GM21526 (cell line): ENCODE measurements around the gene KNG1.

Source experiments
- ATAC-seq: cut with Tn5 transposase; IDR thresholded peaks from one replicate; pipeline ENCODE4 v1.9.1; 2021; ENCODE audit warnings: moderate library complexity; ENCODE audit not compliant: unreplicated experiment, low FRiP score

Gene KNG1

GRCh38 chr3:186772281-186772694 lies 55.1 kb downstream of the KNG1 start:
- peak; percentile 25 for ATAC-seq

DNA sequence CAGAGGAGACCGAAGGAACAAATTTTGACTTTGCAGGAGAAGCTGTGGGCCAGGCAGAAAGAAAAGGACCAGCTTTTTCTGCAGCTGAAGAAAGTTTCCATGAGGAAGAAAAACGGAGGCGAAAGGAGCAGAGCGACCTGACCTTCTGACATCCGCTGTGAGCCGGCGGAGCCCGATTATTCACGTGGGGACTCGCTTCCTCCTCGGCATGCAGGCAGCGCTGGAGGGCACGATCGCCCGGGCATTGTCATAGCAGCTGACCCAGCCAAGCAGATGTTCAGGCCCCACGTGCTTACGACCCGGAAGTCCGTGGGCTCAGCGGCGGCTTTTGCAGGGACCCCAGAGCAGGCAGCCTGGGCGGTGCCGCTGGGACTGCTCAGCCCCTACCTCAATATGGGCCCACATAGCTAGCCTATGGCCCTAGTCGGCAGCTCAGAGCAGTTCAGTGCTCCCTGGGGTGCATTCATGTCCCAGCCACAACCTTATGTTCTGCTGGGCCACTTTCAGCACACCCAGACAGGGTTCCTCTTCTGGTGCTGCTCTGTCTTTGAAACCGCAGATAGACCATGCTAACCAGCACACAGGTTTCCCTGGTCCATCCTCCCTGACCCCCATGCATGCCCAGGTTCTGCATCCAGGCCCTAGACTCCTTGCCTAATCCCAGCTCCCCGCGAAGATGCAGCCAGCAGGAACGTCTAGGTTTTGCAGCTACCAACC lies 55.7 kb downstream of the KNG1 start:
- ATAC-seq: peak; percentile 89

GRCh38 chr3:186775999-186776398 lies 58.8 kb downstream of the KNG1 start:
- no peak for ATAC-seq

DNA sequence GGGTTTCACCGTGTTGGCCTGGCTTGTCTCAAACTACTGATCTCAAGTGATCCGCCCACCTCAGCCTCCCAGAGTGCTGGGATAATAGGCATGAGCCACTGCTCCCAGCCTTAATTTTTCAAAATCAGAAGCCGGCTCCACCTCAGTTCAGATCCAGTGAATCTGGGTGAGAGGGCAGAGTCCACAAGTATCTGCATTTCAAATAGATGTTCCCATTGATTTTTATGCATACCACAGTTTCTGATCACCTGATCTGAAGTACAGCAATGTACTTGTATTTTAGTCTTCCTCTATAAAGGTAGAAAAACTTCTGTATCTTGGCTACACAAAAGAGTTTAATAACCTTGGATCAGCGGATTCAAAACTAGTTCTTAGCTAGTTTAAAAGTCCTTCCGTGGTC lies 62.0 kb downstream of the KNG1 start:
- ATAC-seq: no peak

- no peak for ATAC-seq
These were observed 65.4 kb downstream of the KNG1 start for GRCh38 chr3:186782542-186783057.

DNA sequence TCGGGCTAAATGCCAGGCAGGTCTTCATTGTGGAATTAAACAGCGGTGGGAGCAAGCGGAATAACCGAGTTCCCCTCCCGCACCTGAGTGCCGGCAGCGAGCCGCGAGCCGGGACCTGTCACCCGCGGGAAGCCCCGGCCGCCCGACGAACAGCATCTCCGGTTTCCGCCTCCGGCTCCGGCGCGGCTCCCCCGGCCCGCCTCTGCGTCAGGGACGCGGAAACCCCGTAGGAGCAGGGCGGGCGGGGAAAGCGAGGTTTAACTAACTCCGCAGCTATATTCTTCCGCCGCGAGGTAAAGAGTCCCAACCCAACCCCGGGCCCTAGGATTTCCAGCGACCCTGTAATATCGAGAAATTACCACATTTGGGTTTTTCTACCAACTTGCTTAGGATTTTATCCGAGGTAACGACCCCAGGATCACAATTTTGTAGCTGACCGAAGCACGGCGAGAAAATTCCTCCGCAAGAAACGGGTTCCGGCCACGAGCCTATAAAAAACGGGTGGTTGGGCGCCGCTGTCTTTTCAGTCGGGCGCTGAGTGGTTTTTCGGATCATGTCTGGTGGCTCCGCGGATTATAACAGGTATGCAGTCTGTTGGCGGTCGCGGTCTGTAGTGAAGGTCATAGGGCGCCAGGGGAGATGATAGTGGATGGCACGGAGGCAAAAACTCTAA lies 66.0 kb downstream of the KNG1 start, which contains the start of gene EIF4A2:
EIF4A2 (plus strand) TSS at position 520 of the 673 bp plus-strand sequence; CDS start at position 554, 34 bp downstream.
- peak; percentile 55 for ATAC-seq

DNA sequence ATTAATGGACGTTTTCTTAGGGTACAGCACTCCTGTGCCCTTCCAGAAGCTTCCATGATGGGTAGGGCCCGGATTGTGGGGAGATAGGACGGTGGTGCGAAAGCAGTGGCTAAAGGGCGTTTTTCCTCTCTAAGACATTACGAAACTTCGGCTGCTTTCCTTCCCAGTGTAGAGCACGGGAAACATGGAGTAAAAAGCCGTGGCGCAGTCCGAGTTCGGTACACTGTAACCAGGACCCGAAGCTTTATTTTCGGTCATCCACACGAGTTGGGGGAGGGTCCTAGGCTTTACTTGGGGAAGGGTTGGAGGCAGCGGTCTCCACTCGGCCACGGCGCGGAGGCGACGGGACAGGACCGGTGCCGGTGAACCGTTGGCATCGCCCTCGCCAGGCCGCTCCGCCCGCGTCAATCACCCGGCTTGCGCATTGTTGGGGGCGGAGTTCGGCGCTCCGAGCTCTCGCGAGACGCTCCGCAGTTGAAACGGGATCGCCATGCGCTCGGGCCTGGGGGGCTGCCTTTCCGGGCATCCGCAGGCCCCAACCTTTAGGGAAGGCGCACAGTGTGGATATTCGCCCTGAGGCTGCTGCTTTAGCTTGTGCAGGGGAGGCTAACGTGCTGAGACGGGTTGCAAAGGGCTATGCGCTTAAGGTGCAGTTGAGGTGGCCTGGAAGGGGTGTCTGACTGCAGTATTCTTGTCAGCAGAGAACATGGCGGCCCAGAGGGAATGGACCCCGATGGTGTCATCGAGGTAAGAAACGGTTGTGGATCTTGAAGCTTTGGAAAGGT lies 66.8 kb downstream of the KNG1 start:
- peak; percentile 51 for ATAC-seq

GRCh38 chr3:186784820-186785494 lies 67.8 kb downstream of the KNG1 start:
- no peak for ATAC-seq

DNA sequence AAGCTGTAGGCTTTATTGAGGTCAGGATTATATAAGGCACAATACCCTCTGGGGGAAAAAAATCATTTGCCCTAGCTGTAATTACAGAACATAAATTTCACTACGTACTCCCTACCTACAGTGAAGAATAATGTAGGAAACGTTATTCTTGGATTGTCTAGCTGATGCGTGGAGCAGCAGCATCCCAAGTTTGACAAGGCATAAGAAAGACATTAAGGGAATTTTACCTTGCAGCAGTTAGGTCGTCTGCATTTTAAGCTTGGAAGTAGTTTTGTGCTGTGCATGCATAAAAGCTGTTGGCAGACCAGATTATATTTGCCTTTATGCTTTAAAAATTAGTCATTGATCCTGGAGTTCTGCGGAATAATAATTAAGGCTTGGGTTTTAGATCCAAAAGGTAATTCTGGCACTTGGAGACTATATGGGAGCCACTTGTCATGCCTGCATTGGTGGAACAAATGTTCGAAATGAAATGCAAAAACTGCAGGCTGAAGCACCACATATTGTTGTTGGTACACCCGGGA lies 68.4 kb downstream of the KNG1 start:
- ATAC-seq: no peak

DNA sequence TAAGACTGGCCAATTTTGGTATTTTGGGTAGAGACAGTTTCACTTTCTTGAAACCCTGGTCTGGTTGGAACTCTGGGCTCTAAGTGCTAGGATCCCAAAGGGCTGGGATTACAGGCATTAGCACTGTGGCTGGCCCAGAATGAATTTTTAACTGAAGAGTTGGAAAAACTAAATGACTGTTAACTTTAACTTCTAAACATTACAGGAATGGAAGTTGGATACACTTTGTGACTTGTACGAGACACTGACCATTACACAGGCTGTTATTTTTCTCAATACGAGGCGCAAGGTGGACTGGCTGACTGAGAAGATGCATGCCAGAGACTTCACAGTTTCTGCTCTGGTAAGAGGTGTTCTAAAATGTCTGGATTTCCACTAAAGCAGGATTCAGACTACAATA lies 69.8 kb downstream of the KNG1 start:
- ATAC-seq: no peak

DNA sequence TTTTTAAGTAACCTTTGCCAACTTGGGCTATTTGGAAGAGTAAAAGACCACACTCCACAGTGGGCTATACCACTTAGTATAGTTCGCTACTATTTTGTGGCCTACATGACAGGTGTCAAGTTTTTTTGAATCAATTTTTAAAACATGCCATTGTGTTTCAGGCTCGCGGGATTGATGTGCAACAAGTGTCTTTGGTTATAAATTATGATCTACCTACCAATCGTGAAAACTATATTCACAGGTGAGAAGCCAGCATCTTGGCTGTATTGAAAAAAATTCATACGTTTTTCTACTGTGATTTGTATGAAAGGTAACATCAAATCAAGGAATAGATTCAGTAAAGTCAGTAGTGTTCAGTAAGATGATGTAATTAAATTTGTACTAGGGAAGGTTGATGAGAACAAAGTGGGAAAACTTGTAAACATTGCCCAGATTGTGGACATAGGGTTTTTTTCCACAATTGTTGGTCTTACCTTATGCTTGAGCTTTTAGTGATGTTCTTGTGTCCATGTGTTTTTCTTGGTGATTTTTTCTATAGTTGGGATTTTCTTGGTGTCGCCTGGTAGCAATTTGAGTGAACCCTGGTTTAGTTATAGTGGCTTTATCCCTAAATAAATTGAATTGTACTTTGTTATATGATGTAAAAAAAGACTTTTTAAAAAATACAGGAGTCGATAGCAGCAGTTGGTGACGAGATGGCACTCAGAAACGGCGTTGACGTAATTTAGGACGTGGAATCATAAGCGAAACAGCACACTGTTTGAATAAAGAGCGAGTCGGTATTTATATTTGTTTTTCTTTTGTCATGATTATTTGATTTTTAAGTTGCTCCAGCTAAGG lies 70.7 kb downstream of the KNG1 start:
- ATAC-seq: no peak

DNA sequence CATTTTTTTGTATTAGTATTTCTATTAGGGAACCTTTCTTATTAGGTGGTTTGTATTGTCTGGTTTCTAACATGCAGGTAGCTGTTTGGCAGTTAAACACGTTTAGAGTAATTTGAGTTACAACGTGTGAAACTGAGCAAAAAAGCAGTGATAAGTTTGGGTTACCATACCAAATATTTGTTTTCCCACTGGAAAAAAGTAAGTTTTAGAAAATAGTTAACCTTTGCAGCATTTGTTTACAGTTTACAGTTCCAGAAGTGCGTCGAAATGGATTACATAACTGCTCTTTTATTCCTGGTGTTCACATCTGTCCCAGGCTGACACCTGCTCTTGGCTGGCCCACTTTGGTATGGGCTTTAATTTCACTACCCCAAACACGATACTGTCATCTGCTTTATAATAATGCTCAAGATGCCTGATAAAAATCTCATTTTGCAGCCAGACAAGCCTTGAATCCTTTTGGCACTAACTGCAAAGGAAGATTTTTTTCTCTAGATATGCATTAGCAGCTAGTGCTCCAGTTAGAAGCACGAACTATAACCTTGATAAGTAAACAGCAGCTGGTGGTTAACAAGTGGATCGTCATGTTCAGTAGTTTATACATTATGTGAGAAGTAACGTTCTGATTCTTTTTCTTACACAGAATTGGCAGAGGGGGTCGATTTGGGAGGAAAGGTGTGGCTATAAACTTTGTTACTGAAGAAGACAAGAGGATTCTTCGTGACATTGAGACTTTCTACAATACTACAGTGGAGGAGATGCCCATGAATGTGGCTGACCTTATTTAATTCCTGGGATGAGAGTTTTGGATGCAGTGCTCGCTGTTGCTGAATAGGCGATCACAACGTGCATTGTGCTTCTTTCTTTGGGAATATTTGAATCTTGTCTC lies 71.6 kb downstream of the KNG1 start:
- no peak for ATAC-seq

DNA sequence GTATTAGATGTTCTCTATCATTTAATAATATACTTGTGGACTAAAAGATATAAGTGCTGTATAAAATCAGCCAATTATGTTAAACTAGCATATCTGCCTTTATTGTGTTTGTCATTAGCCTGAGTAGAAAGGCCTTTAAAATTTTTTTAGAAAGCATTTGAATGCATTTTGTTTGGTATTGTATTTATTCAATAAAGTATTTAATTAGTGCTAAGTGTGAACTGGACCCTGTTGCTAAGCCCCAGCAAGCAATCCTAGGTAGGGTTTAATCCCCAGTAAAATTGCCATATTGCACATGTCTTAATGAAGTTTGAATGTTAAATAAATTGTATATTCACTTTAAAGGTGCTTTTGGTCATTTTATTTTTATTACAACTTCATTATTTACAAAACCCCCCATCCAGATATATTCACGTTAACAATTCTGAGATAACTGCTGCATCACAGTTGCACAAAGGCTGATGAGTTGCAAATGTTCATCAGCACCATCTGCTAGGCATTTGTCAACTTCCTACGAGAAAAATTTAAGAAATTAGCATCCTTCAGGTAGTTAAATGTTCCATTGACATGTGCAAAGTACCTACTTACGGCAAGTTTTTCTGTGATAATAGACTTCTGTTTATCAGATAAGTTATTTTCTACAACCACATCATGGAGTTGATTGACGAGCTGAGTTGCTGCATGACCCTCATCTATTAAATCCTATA lies 72.5 kb downstream of the KNG1 start:
- no peak for ATAC-seq

GRCh38 chr3:186790261-186790981 lies 73.3 kb downstream of the KNG1 start:
- no peak for ATAC-seq
